Measurements from ENCODE around the gene NKD1. TPM values are rescaled to one million over a fixed set of nuclear protein-coding genes. Genes with fewer than 3 reads are reported as not detected.

Gene NKD1
- total RNA-seq, 1 donor from 2014 or later: 1.7 TPM

DNA sequence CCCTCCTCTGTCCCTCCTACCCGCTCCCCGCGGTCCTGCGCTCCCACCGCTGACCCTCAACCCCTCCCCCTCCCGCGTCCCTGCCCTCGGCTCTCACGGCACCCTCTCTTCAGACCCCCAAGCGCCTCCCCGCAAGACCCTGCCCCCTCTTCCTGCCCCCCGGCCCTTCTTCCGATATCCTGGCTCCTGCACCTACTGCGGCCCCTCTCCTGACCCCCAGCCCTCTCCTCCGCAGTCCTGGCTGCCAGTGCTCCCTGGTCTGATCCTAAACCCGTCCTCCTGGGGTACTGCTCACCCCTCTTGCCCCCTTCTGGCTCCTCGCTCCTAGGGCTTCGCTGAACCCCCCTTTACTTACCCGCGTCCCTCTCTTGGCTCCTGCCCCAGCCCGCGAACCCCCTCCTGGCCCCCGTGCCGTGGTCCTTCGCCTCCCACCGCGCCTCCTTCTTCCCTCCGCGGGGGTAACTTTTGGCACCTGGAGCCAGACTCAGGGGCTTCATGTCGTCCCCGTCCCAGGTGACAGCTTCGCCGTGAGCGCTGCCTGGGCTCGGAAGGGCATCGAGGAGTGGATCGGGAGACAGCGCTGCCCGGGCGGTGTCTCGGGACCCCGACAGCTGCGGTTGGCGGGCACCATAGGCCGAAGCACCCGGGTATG is 839 bp downstream of the NKD1 start:
- Histone ChIP-seq H3K9me3 (no peaks in the 10 kb centered on the region), H3K4me1 (peaks cover 24% of the 10 kb centered on the region), H3K4me3 (peak overlapping the region; percentile 68 to 86), H3K36me3 (no peaks in the 10 kb centered on the region), H3K27me3 (no peaks in the 10 kb centered on the region), H3K27ac (peak overlapping the region; percentile 49)
- TF ChIP-seq POLR2A (IDR thresholded peaks at IDR 0.05) (no peak), POLR2AphosphoS5 (IDR thresholded peaks at IDR 0.05; ENCODE audit: insufficient read depth in 1 of 2, low read depth in 1 of 2) (no peak)
- TF ChIP-seq, protein P1, sequence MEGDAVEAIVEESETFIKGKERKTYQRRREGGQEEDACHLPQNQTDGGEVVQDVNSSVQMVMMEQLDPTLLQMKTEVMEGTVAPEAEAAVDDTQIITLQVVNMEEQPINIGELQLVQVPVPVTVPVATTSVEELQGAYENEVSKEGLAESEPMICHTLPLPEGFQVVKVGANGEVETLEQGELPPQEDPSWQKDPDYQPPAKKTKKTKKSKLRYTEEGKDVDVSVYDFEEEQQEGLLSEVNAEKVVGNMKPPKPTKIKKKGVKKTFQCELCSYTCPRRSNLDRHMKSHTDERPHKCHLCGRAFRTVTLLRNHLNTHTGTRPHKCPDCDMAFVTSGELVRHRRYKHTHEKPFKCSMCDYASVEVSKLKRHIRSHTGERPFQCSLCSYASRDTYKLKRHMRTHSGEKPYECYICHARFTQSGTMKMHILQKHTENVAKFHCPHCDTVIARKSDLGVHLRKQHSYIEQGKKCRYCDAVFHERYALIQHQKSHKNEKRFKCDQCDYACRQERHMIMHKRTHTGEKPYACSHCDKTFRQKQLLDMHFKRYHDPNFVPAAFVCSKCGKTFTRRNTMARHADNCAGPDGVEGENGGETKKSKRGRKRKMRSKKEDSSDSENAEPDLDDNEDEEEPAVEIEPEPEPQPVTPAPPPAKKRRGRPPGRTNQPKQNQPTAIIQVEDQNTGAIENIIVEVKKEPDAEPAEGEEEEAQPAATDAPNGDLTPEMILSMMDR (IDR thresholded peaks at IDR 0.05): no peak
- no peak for DNase-seq (ENCODE audit: extremely low spot score in 2 of 2)
- intact Hi-C loops (cut with DNase I): no loop called here

DNA sequence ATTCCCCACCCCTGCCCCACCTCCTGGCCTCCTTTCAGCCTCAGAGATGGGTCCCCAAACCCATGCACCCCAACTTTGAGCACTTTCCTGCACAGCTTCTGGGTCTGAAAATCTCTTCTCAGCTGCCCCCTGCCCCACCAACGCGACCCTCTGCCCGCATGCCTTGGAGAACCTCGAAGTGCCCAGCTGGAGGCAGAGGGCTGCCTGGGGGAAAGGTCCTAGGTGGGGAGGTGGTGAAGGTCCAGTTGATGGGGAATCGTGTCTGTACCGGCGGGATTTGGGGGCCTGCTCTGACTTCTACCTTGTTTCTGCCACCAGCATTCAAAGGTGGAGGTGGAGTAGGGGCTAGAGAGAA is 1.3 kb downstream of the NKD1 start:
- no peak for DNase-seq (ENCODE audit: extremely low spot score in 2 of 2)
- Histone ChIP-seq H3K4me3 (peak overlapping the region; percentile 68 to 86), H3K9me3 (no peaks in the 10 kb centered on the region), H3K36me3 (no peaks in the 10 kb centered on the region), H3K27me3 (no peaks in the 10 kb centered on the region), H3K4me1 (peaks cover 24% of the 10 kb centered on the region), H3K27ac (no peak overlapping the region)
- TF ChIP-seq POLR2AphosphoS5 (IDR thresholded peaks at IDR 0.05; ENCODE audit: insufficient read depth in 1 of 2, low read depth in 1 of 2): no peak
- TF ChIP-seq POLR2A (IDR thresholded peaks at IDR 0.05): no peak
- TF ChIP-seq, protein P1 (IDR thresholded peaks at IDR 0.05): no peak
- intact Hi-C loops (cut with DNase I): no loop called here

DNA sequence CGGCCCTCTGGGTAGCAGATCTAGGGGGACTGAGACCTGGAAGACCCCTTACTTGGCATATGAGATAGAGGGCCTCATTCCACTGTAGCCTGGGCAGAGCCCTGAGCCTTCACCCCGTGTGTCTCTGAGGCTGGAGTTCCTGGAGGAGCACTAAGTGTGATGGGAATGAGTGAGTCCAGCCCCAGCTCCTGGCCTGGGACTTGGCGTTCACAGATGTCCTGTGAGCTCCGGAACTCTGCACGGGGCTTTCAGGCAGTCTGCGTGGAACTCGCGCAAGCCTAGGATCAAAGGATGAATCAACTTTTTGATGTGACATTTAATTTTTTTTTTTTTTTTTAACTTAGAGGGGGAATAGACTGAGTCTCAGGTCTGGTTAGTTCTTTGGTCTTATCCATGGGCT is 1.8 kb downstream of the NKD1 start:
- H3K27ac ChIP-seq: no peak overlapping the region
- intact Hi-C loops (cut with DNase I): loop anchor here (5.0 kb wide), 1 partner anchor 82 kb away; no protein-coding TSS in a partner anchor
- H3K27me3 ChIP-seq: no peaks in the 10 kb centered on the region
- no peaks in the 10 kb centered on the region for H3K36me3 ChIP-seq
- peak overlapping the region in 1 of 2 donors; percentile 68 for H3K4me3 ChIP-seq
- H3K4me1 ChIP-seq: peaks cover 24% of the 10 kb centered on the region
- no peaks in the 10 kb centered on the region for H3K9me3 ChIP-seq
- TF ChIP-seq POLR2AphosphoS5 (IDR thresholded peaks at IDR 0.05; ENCODE audit: insufficient read depth in 1 of 2, low read depth in 1 of 2) (no peak), POLR2A (IDR thresholded peaks at IDR 0.05) (no peak)
- TF ChIP-seq, protein P1 (IDR thresholded peaks at IDR 0.05): no peak
- no peak for DNase-seq (ENCODE audit: extremely low spot score in 2 of 2)

DNA sequence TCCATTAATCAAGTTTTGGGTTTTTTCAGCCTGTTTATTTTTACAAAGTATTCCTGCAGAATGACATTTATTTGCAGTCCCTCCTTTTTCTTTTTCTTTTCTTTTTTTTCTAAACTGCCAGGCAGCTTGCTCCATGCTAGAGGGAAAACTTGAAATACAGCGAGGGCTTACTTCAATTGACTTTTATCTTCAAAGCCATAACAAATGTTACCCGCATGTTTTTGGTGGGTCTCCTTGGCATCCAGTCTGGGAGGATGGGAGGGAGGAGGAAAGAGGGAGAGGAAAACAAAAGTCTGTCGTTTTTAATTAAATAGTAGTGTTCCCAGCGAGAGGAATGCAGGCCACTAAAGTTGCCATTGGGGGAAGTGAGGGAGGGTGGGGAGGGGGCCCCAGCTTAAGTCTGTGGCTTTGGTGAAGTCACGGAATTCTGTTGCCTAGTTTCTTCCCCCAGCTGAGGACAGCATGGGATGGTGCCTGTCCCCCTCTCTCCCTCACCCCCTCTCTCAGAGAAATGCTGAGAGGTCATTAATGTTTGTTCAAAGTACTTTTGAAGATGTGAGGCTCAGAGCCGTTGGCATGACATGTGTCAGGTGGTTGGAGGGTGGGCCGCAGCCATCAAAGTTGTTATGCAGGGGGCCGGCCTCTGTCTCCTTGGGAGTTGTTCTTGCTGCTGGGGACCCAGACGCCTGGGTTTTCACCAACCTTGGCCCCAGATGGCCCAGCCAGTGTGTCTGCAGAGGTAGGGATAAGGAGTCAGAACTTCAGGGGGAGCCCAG is 2.9 kb downstream of the NKD1 start:
- intact Hi-C loops (cut with DNase I): loop anchor here (5.0 kb wide), 1 partner anchor 81 kb away; no protein-coding TSS in a partner anchor
- H3K27me3 ChIP-seq: no peaks in the 10 kb centered on the region
- TF ChIP-seq POLR2AphosphoS5 (IDR thresholded peaks at IDR 0.05; ENCODE audit: insufficient read depth in 1 of 2, low read depth in 1 of 2) (no peak), POLR2A (IDR thresholded peaks at IDR 0.05) (no peak)
- TF ChIP-seq, protein P1 (IDR thresholded peaks at IDR 0.05): no peak
- no peaks in the 10 kb centered on the region for H3K36me3 ChIP-seq
- H3K27ac ChIP-seq: no peak overlapping the region
- no peak overlapping the region for H3K4me3 ChIP-seq
- H3K9me3 ChIP-seq: no peaks in the 10 kb centered on the region
- peaks cover 24% of the 10 kb centered on the region for H3K4me1 ChIP-seq
- DNase-seq (ENCODE audit: extremely low spot score in 2 of 2): no peak

All from vagina (tissue), 2 donors.